ENCODE results near the gene YTHDF1.

YTHDF1 gene

DNA sequence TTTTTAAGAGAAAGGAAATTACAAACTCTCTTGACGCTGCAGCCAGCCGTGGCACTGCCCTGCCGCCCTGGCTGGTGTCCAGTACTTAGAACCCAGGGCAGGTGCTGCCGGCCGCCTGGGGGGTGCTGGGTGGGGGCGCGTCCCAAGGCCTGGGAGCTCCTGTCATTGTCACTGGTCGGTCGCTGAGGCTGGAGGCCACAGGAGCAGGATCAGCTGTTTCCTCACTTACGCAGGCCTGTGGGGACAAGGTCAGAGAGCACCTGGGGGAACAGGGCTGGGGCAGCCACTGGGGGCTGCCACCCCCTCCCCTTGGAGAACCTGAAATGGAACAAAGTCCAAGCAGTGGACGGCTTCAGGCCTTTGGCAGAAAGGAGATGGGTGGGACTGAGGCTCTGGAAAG is 25.3 kb upstream of the YTHDF1 start:
- Histone ChIP-seq H3K4me1 (ENCODE audit: insufficient read depth, insufficient read length) (peaks cover 18% of the 10 kb centered on the region), H3K27me3 (ENCODE audit: insufficient read depth, insufficient read length) (no peaks in the 10 kb centered on the region), H3K4me3 (ENCODE audit: insufficient read length, low read depth) (no peak overlapping the region), H3K36me3 (ENCODE audit: insufficient read depth, insufficient read length, low read length) (peaks cover 4% of the 10 kb centered on the region), H3K9ac (ENCODE audit: insufficient read length, low read depth) (peak overlapping the region; percentile 21), H3K9me3 (ENCODE audit: insufficient read depth, low read length) (no peaks in the 10 kb centered on the region)
- DNase-seq (ENCODE audit: low read depth, low spot score): no peak
- TF ChIP-seq YY1 (IDR thresholded peaks at IDR 0.05; ENCODE audit: insufficient read depth, insufficient read length) (no peak), SUZ12 (IDR thresholded peaks at IDR 0.05; ENCODE audit: extremely low read depth, insufficient read depth, insufficient read length) (no peak), ZNF274 (IDR thresholded peaks at IDR 0.05; ENCODE audit: low read depth, low read length) (no peak)

DNA sequence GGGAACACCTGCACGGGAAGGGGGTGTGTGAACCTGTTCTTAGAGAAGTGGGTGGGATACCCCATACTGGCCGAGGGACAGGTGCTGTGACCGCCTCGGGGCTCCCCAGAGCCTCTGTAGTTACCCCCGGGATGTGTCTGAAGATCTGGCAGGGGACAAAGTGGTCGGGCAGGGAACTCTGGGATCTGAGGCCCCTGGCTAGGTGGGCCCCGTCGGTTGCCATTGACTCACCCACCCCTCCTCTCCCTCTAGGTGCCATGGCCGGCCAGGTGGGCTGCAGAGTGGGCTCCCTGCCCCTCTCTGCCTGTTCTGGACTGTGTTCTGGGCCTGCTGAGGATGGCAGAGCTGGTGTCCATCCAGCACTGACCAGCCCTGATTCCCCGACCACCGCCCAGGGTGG is 24.1 kb upstream of the YTHDF1 start:
- H3K36me3 ChIP-seq (ENCODE audit: insufficient read depth, insufficient read length, low read length): peaks cover 4% of the 10 kb centered on the region
- H3K9ac ChIP-seq (ENCODE audit: insufficient read length, low read depth): no peak overlapping the region
- no peak for DNase-seq (ENCODE audit: low read depth, low spot score)
- H3K9me3 ChIP-seq (ENCODE audit: insufficient read depth, low read length): no peaks in the 10 kb centered on the region
- H3K4me1 ChIP-seq (ENCODE audit: insufficient read depth, insufficient read length): peaks cover 29% of the 10 kb centered on the region
- TF ChIP-seq SUZ12 (IDR thresholded peaks at IDR 0.05; ENCODE audit: extremely low read depth, insufficient read depth, insufficient read length): no peak
- TF ChIP-seq ZNF274 (IDR thresholded peaks at IDR 0.05; ENCODE audit: low read depth, low read length): no peak
- TF ChIP-seq YY1 (IDR thresholded peaks at IDR 0.05; ENCODE audit: insufficient read depth, insufficient read length): no peak
- no peaks in the 10 kb centered on the region for H3K27me3 ChIP-seq (ENCODE audit: insufficient read depth, insufficient read length)
- no peak overlapping the region for H3K4me3 ChIP-seq (ENCODE audit: insufficient read length, low read depth)

DNA sequence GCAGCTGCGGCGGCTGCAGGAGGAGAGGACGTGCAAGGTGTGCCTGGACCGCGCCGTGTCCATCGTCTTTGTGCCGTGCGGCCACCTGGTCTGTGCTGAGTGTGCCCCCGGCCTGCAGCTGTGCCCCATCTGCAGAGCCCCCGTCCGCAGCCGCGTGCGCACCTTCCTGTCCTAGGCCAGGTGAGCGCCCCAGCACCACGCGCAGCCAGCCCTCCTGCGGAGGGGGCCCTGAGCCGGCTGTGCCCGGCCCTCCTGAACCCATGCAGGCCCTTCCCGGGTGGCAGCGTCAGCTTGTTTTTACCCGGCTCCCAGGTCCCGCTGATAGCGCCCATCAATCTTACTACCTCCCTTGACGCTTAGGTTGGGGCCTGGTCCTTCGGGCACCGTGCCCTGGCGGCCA is 23.5 kb upstream of the YTHDF1 start:
- H3K27me3 ChIP-seq (ENCODE audit: insufficient read depth, insufficient read length): no peaks in the 10 kb centered on the region
- no peak for TF ChIP-seq YY1 (IDR thresholded peaks at IDR 0.05; ENCODE audit: insufficient read depth, insufficient read length)
- no peak for TF ChIP-seq ZNF274 (IDR thresholded peaks at IDR 0.05; ENCODE audit: low read depth, low read length)
- no peak for TF ChIP-seq SUZ12 (IDR thresholded peaks at IDR 0.05; ENCODE audit: extremely low read depth, insufficient read depth, insufficient read length)
- peaks cover 29% of the 10 kb centered on the region for H3K4me1 ChIP-seq (ENCODE audit: insufficient read depth, insufficient read length)
- no peak overlapping the region for H3K4me3 ChIP-seq (ENCODE audit: insufficient read length, low read depth)
- peaks cover 4% of the 10 kb centered on the region for H3K36me3 ChIP-seq (ENCODE audit: insufficient read depth, insufficient read length, low read length)
- no peaks in the 10 kb centered on the region for H3K9me3 ChIP-seq (ENCODE audit: insufficient read depth, low read length)
- H3K9ac ChIP-seq (ENCODE audit: insufficient read length, low read depth): no peak overlapping the region
- no peak for DNase-seq (ENCODE audit: low read depth, low spot score)

DNA sequence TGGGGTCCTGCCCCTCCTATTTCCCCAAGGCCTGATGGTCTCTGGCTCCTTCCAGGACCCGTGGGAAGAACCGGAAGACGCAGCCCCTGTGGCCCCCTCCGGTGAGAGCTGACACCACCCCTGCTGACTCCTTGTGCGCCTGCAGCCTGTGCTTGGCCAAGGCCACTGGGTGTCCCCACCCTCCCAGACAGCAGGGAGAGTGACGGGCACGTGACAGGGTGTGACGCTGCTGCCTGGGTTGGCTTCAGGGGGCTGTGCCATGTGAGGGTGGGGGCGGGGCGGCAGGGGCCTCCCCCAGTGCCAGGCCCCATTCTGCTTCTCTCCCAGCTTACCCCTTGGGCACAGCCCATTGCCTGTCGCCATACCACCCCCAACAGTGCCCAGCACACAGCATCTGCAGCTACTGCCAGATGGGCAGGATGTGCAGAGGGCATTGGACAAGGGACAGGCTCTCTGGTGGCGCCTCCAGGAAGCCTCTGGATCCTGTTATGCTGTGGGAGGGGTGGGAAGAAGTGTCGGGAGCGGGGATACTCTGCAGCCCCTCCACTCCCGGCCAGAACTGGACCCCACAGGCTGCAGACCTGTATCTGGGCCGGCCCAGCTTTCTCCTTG is 22.7 kb upstream of the YTHDF1 start:
- no peak for DNase-seq (ENCODE audit: low read depth, low spot score)
- Histone ChIP-seq H3K9me3 (ENCODE audit: insufficient read depth, low read length) (no peaks in the 10 kb centered on the region), H3K9ac (ENCODE audit: insufficient read length, low read depth) (no peak overlapping the region), H3K4me1 (ENCODE audit: insufficient read depth, insufficient read length) (peaks cover 34% of the 10 kb centered on the region), H3K4me3 (ENCODE audit: insufficient read length, low read depth) (no peak overlapping the region), H3K27me3 (ENCODE audit: insufficient read depth, insufficient read length) (no peaks in the 10 kb centered on the region), H3K36me3 (ENCODE audit: insufficient read depth, insufficient read length, low read length) (peaks cover 3% of the 10 kb centered on the region)
- no peak for TF ChIP-seq SUZ12 (IDR thresholded peaks at IDR 0.05; ENCODE audit: extremely low read depth, insufficient read depth, insufficient read length)
- no peak for TF ChIP-seq YY1 (IDR thresholded peaks at IDR 0.05; ENCODE audit: insufficient read depth, insufficient read length)
- TF ChIP-seq ZNF274 (IDR thresholded peaks at IDR 0.05; ENCODE audit: low read depth, low read length): no peak

DNA sequence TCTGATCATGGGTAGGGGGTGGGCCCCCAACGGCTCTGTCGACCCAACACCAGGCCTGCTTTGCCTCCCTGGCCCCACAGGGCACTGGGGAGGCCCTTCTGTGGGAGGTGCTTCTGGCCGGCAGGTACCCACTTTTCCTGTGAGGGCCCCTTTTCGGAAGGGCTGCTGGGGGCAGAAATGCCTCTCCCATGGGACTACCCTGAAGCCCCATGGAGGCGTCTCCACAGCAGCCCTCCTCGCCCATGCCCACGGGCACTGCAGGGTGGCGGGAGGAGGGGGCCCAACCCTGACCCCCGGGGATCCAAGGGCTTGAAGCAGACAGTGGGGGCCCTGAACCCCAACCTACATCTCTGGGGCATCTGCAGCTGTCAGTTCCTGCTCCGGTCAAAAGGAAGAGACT is 22.1 kb upstream of the YTHDF1 start:
- H3K9me3 ChIP-seq (ENCODE audit: insufficient read depth, low read length): no peaks in the 10 kb centered on the region
- no peak for DNase-seq (ENCODE audit: low read depth, low spot score)
- H3K9ac ChIP-seq (ENCODE audit: insufficient read length, low read depth): no peak overlapping the region
- no peak overlapping the region for H3K4me3 ChIP-seq (ENCODE audit: insufficient read length, low read depth)
- no peaks in the 10 kb centered on the region for H3K36me3 ChIP-seq (ENCODE audit: insufficient read depth, insufficient read length, low read length)
- TF ChIP-seq YY1 (IDR thresholded peaks at IDR 0.05; ENCODE audit: insufficient read depth, insufficient read length) (no peak), ZNF274 (IDR thresholded peaks at IDR 0.05; ENCODE audit: low read depth, low read length) (no peak), SUZ12 (IDR thresholded peaks at IDR 0.05; ENCODE audit: extremely low read depth, insufficient read depth, insufficient read length) (no peak)
- no peaks in the 10 kb centered on the region for H3K27me3 ChIP-seq (ENCODE audit: insufficient read depth, insufficient read length)
- peaks cover 36% of the 10 kb centered on the region for H3K4me1 ChIP-seq (ENCODE audit: insufficient read depth, insufficient read length)

DNA sequence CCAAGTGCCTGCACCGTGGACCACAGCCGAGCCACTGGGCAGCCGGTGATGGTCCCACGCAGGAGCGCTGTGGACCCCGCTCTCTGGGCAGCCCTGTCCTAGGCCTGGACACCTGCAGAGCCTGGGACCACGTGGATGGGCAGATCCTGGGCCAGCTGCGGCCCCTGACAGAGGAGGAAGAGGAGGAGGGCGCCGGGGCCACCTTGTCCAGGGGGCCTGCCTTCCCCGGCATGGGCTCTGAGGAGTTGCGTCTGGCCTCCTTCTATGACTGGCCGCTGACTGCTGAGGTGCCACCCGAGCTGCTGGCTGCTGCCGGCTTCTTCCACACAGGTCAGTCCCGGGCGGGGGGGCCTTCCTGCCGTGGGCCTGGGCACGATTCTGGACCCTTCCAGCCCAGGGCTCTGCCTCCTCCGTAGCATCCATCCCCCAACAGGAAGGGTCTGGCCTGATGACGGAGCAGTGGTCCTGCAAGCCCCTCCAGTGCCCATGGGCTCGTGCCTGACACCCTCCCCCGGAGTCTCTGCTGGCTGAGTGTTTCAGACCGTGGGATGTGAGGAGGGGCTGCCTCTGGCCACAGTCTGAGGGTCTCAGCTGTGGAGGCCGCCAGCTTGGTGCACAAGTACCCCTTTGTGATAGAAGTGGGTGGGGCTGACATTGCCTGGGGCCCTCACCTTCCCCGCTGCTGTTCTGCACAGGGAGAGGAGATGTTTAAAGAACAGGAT is 20.3 kb upstream of the YTHDF1 start:
- no peak overlapping the region for H3K4me3 ChIP-seq (ENCODE audit: insufficient read length, low read depth)
- no peak for TF ChIP-seq ZNF274 (IDR thresholded peaks at IDR 0.05; ENCODE audit: low read depth, low read length)
- H3K9ac ChIP-seq (ENCODE audit: insufficient read length, low read depth): peak overlapping the region; percentile 56
- DNase-seq (ENCODE audit: low read depth, low spot score): no peak
- H3K4me1 ChIP-seq (ENCODE audit: insufficient read depth, insufficient read length): peaks cover 40% of the 10 kb centered on the region
- no peaks in the 10 kb centered on the region for H3K36me3 ChIP-seq (ENCODE audit: insufficient read depth, insufficient read length, low read length)
- H3K9me3 ChIP-seq (ENCODE audit: insufficient read depth, low read length): no peaks in the 10 kb centered on the region
- no peaks in the 10 kb centered on the region for H3K27me3 ChIP-seq (ENCODE audit: insufficient read depth, insufficient read length)

DNA sequence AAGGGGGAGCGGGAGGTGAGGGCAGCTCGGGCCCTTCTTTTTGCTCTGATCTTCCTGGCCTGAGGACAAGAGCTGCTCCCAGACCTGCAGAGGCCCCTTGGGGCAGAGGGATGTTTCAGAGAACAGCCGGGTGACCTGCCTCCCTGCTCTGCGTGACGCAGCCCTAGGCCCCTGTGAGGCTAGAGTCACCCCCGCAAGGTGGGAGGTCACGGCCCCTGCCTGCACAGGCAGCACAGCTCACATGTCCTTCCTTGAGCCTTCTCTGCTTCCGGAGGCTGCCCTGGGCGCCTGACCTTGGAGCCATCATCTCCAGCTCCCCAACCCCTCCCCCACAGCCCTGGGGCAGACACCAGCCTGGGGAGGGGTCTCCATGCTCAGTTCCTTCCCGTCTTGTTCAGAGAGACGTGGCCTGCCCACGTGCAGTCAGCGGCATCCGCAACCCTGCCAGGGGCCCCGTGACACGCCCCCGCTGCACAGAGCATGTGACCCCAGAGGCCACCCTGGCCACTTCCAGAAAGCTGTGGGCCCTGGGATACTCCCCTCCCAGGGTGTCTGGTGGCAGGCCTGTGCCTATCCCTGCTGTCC is 19.6 kb upstream of the YTHDF1 start, which contains the start of gene BIRC7:
Gene BIRC7 (plus strand): TSS at position 507 of the 585 bp plus-strand sequence. CDS start 192 bp downstream, outside the sequence.
- no peaks in the 10 kb centered on the region for H3K36me3 ChIP-seq (ENCODE audit: insufficient read depth, insufficient read length, low read length)
- peaks cover 46% of the 10 kb centered on the region for H3K4me1 ChIP-seq (ENCODE audit: insufficient read depth, insufficient read length)
- H3K27me3 ChIP-seq (ENCODE audit: insufficient read depth, insufficient read length): no peaks in the 10 kb centered on the region
- peak within 1 kb of the TSS; percentile 56 for H3K9ac ChIP-seq (ENCODE audit: insufficient read length, low read depth)
- no peaks in the 10 kb centered on the region for H3K9me3 ChIP-seq (ENCODE audit: insufficient read depth, low read length)
- no peak for DNase-seq (ENCODE audit: low read depth, low spot score)
- no peak for TF ChIP-seq YY1 (IDR thresholded peaks at IDR 0.05; ENCODE audit: insufficient read depth, insufficient read length)
- no peak for TF ChIP-seq ZNF274 (IDR thresholded peaks at IDR 0.05; ENCODE audit: low read depth, low read length)
- TF ChIP-seq SUZ12 (IDR thresholded peaks at IDR 0.05; ENCODE audit: extremely low read depth, insufficient read depth, insufficient read length): no peak
- H3K4me3 ChIP-seq (ENCODE audit: insufficient read length, low read depth): no peak within 1 kb of the TSS

Data from NT2/D1 (cell line).